Activated T-helper 17 cell treated with anti-CD3 and anti-CD28 coated beads, Interleukin-2, amount 50 U/mL, for 72 hours (primary cell): ENCODE data around the gene LRIF1. TPM values are rescaled to one million over a fixed set of nuclear protein-coding genes. Genes with fewer than 3 reads are reported as not detected.

ENCODE experiments used
- total RNA-seq, 2 donors: library from RNA; stranded (reverse); gene quantifications; one replicate each; pipeline ENCODE4 v1.2.3, GENCODE V29; 2022

LRIF1 gene
- total RNA-seq, 2 donors from 2014 or later, result 11.6 to 16.4 TPM

Other genes with a start within 250 kb of the LRIF1 start
- 100 to 1,000 TPM; 315 to 427 TPM for gene CD53, start 90.8 kb downstream of the LRIF1 start, total RNA-seq
- 10 to 100 TPM; 20.6 to 27.2 TPM for gene DRAM2, start 176.2 kb upstream of the LRIF1 start, total RNA-seq
- gene CEPT1, start 176.3 kb upstream of the LRIF1 start, total RNA-seq, result 10 to 100 TPM; 31.3 to 31.4 TPM
- 100 to 1,000 TPM; 146 to 148 TPM for gene DENND2D, start 236.7 kb upstream of the LRIF1 start, total RNA-seq